Measurements from ENCODE around the gene CD247.
A peak's percentile ranks its signal among the peaks of the same experiment; 100 is the strongest.

DNA sequence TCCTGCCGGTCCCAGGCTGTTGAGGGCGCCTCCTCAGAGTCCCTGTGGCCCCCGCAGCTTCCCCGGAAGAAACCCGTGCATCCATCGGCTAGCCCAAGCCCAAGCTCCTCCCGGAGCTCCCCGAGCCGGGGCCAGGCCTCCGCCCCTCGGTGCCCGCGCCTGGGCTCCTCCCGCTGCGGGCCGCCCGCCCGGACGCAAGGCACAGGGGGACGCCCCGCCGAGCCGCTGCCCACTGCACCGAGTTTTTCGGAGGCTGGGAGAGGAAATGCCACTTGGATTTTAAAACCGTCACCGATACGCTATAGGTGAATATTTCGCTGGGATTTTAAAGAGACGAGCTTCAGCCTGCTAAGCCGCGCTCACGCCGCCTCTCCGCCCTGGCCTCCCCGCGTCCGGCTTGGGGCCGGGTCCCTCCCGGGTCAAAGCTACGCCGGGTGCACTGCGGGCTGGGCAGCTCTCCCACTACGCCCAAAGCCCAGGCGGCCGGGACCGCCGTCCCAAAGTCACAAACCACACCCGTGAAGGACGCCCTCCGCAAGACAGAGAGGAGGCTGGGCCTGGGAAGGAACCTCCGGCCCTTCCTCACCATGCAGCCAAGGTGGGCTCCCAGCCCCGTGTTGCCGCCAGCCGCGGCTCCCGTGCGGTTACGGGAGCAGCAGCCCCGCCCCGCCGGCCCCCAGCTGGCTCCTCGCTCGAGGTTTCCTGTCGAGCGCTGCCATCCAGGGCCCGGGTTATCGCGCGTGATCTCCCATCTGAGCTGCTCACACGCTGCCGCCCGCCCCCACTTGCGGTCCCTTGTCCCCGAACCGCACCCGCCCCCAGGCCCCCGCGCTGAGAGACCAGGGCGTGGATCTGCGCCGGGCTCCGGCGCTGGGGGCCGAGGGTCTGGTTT is 63.2 kb downstream of the CD247 start:
- TF ChIP-seq, protein P1, sequence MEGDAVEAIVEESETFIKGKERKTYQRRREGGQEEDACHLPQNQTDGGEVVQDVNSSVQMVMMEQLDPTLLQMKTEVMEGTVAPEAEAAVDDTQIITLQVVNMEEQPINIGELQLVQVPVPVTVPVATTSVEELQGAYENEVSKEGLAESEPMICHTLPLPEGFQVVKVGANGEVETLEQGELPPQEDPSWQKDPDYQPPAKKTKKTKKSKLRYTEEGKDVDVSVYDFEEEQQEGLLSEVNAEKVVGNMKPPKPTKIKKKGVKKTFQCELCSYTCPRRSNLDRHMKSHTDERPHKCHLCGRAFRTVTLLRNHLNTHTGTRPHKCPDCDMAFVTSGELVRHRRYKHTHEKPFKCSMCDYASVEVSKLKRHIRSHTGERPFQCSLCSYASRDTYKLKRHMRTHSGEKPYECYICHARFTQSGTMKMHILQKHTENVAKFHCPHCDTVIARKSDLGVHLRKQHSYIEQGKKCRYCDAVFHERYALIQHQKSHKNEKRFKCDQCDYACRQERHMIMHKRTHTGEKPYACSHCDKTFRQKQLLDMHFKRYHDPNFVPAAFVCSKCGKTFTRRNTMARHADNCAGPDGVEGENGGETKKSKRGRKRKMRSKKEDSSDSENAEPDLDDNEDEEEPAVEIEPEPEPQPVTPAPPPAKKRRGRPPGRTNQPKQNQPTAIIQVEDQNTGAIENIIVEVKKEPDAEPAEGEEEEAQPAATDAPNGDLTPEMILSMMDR (IDR thresholded peaks at IDR 0.05) = no peak
- TF ChIP-seq POLR2A (IDR thresholded peaks at IDR 0.05) (no peak), POLR2AphosphoS5 (IDR thresholded peaks at IDR 0.05; ENCODE audit: insufficient read depth in 1 of 2, low read depth in 1 of 2) (peak in 1 of 2 donors; percentile 37)

Measured in vagina (tissue), 2 donors.